Activated CD8-positive, alpha-beta memory T cell treated with anti-CD3 and anti-CD28 coated beads for 1 hour (primary cell): ENCODE results near the gene KIF21B.

ENCODE experiments used
- DNase-seq, 2 donors: peaks; one replicate each; pipeline ENCODE4 v3.0.0-alpha.2; 2020; ENCODE audit warnings: low read depth in 1 of 2; ENCODE audit errors: extremely low read depth in 1 of 2

KIF21B gene

DNA sequence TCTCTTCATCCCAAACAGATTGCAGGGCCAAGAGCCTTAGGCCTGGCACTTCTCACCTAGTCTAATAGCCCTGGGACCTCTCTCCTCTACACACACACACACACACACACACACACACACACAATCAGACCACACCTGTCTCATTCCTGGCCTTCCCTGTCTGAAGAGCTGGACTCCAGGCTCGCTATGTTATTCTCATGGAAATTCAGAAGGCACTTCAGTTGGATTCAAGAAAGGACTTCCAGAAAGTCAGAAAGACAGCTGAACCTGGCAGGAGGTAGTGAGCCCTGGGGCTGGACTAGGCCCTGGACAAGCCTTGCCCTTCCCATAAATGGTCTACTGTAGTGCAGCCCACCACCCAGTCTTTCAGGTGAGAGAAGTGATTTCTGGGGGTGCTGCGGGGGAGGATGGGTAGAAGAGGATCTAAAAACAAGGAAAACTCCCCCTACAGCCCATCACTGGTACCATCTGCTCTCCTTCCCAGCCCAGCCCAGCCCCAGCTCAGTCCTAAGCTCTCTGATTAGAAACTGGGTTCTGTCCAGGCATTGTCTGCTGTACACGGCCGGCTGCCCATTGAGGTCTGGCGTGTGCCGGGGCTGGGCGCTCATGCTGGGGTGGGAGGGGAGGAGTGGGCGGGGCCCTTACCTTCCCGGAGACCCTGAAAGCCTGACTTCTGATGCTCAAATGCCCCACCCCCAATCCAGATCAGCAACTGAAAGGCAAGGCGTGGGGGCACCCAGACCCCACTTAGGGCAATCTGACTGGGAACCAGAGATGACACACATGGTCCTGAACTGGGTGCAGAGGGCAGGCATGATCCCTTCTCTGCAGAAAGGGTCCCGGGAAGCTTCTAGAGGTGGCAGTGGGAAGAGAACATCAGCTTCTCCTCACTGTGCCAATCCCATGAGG, 2.5 kb downstream of the KIF21B start:
- DNase-seq = no peak

- no peak for DNase-seq
Observed at GRCh38 chr1:201020040-201020591, 3.4 kb downstream of the KIF21B start.

DNA sequence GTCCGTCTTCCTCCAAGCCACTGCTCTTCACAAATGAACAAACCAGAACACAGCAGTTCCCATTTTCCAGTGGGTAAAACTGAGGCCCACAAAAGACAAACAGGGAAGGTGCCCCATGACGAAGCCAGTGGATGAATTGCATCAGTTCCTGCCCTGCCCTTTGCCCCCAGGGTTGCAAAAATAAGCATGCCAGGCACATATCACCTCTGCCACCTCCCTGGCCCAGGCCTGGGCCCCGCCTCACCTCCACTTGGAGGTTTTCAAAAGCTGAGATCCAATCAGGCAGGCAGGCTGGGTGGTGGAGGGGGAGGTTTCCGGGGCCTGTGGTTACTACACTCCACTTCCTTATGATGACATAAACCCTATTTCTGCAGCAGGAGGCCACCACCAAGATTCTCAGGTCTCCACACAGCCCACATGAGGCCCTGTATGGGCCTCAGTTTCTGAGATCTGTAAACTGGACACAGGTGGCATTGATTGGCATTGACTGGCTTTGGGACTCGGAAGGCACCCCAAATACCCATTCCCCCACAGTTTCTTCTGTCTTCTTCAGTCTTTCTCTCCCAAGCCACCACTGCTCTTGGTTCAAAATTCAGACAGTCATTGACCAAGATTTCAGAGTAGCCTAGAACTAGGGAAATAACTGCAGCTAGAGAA, 4.1 kb downstream of the KIF21B start:
- DNase-seq = peak; percentile 67 to 73

DNA sequence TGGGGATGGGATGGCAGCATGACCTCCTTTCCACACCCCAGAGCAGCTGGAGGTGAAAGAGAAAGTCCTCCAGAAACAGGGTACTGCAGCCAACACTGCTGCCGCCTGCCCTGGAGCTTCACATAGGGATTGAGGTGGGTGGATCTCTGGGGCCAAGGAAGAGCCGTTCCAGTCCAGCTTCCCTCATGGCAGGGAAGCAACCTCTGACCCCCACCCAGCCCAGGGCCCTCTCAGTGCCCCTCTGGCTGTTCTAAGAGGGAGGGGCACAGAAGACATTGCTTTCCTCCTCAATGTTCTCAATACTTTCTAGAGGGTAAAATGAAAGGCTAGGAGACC, 5.7 kb downstream of the KIF21B start:
- no peak for DNase-seq

DNA sequence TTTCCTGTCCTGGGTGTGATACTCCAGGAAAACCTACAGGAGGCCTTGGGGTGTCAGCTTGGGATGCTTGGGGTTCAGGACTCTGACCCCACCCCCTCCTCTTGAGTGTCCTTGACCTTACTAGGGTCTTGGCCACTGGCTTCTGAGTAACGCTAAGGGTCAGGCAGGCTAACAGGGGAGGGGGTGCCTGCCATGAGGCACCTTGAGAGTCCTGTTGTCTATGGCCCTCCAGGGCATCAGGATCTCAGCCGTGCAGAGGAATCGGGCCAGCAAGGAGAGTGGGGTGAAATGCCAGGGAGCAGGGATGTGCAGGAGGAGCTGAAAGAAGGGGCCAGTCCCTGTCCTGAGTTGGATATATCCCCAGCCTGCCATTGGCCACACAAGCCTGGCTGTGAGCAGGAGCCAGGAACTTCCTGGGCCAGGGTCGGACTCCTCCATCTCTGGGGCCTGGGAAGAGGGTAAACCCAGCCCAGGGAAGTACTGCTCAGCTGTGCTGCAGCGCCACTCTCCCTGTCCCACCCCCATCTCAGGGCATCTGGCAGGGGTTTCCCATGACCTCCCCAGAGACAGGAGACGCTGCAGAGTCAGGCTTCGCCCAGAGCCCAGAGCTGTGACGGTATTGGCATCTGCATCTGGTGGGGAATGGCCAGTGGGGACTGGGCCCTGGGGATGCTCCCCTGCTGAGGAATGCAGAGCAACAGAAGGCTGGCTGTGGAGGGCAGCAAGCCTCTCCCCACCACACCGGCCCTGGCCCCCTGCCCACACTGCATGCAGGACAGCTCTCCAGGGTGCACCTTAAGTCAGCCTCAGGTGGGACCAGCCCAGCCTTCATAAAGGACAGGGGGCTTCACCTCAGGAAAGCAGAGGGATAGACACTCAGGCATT, 6.3 kb downstream of the KIF21B start:
- DNase-seq = no peak

- DNase-seq = no peak
Observed at GRCh38 chr1:201016211-201016651, 7.3 kb downstream of the KIF21B start.

DNA sequence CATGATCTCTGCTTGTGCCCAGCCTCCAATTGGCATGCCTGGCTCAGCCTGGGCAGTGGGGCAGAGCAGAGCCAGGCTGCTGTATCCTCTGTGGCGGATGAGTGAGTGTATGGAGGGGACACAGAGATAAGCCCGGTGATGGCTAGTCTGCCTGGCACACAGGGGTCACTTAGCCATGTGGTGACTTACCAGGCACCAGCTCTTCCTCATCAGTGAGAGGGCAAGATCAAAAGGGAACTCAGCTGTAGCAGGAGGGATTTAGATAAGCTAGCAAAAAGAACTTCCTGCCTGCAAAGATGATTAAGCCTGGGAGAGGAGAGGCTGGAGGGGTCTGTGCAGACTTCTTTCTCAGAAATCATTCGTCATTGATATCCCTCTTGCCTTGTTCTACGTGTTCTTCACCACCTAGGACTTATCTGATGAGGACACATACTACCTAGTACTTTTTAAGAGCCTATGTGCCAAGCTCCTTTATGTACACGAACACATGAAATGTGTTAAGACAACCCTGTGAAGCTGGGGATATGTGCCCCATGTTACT, 7.9 kb downstream of the KIF21B start:
- no peak for DNase-seq

- DNase-seq = no peak
Observed at GRCh38 chr1:201014816-201015200, 8.7 kb downstream of the KIF21B start.

DNA sequence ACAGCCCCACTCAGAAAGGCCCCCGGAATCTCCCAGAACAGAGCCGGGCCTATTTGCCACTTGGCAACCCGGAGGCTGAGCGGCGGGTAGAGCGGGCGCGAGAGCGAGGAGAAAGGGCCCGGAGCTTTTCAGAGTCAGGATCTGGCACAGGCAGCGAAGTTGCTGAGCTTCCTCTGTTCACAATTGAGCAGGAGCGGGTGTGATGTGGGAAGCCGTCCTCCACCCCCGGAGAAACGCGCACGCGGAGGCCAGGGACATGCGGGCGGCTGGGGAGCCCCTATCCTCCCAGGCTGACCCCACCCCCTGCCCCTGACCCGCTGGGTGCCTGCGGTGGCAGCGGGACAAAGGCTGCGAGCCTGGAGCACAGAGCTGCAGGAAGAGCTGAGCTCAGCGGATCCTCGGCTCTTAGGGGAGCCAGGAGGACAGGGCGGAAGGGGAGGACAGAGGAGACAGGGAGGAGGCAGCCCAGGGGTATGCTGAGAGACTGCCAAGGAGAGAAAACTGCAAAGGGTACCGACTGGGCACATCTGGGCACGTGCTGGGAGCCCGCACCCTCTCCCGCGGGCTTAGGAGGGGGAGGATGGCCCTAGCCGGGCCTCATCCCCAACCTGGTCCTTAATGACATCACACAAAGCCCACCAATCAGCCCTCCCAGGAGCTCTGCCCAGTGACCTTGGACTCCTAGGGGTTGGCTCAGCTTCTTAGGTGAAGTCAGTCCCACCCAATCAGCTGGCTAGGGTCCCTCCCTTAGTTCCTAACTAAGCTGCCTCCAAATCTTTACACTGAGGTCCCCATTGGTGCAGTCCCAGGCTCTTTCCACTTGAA, 9.3 kb downstream of the KIF21B start:
- DNase-seq = no peak

- no peak for DNase-seq
Observed at GRCh38 chr1:201013031-201013485, 10.5 kb downstream of the KIF21B start.

- DNase-seq = no peak
Observed at GRCh38 chr1:201011616-201012015, 11.9 kb downstream of the KIF21B start.

- no peak for DNase-seq
Observed at GRCh38 chr1:201009962-201010645, 13.4 kb downstream of the KIF21B start.

- no peak for DNase-seq
Observed at GRCh38 chr1:201008666-201009360, 14.7 kb downstream of the KIF21B start.

DNA sequence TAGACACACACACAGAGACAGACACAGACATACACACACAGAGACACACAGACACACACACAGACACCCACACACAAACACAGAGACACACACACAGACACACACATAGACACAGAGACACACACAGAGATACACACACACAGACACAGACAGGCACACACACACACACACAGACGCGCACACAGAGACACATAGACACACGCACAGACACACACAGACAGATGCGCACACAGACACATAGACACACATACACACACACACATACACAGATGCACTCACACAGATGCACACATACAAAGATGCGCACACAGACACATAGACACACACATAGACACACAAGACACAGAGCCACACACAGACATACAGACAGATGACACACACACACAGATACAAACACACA, 16.0 kb downstream of the KIF21B start:
- DNase-seq = no peak

GRCh38 chr1:201006450-201006849, 17.1 kb downstream of the KIF21B start:
- DNase-seq = no peak

DNA sequence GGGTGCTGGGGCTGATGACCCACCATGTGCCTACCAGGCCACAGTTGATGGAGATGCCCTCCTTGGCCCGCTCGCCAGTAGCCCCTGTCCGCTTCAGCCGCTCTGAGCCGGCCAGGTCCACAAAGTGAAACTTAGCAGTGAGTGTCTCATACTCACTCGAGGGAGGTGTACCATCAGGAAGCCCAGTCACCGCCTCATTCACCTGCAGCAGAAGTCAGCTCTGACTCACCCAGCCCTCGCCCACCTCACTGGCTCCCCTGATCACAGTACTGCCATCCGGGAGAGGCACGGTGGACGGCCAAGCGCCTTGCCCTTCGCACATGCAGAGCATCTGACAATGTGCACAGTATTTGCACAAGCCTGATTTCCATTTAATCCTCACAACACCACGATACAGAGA, 18.8 kb downstream of the KIF21B start:
- DNase-seq = no peak

DNA sequence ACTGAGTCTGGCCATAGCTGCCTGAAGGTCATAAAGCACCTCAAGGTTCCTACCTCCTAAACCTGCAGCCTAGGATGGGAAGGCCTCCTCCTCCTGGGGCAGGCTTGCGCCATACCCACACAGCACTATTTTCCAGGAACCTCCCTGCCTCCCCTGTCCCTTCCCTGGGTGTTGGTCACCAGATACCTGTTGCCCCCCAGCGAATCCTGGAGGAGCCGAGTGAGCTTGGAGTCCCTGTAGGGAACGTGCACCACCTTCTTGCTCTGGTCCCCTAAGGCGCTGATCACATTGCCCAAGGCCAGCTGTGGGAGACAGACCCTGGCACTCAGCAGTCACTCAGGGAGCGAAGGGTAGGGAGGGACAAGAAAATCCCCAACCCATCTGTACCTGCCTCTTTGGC, 19.4 kb downstream of the KIF21B start:
- DNase-seq = no peak

DNA sequence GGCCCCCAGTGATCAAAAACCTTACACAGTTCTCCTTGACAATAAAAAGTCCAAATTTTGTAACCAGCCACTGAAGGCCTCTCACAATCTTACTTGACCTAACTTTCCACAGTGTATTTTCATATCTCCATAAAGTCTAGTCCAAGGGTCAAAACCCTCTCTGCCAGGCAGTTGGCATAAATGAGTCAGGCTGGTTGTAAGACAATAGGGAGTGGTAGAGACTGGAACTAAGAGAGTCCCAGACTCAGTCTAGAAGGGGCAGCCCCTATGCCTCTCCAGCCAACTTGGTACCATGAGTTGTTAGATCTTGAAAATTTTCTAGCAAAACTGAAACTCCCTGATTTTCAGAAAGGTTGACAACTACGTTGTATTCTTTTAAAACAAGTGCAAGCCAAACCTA, 21.0 kb downstream of the KIF21B start:
- DNase-seq = no peak

GRCh38 chr1:201001962-201002361, 21.6 kb downstream of the KIF21B start:
- DNase-seq = no peak
